Endothelial cell of umbilical vein (primary cell): ENCODE measurements around the gene TRAK1. TPM values are rescaled to one million over a fixed set of nuclear protein-coding genes. Genes with fewer than 3 reads are reported as not detected.

Experiments used
- BruUV-seq: library from RNA; stranded (reverse); fragments of 400-500 nt; replicated peaks from 2 replicates; lab custom pipeline; 2021; lab: Mats Ljungman, UMichigan
- CTCF ChIA-PET: fragments of 300-600, 350-600 bp; sonication (Branson Sonifier 250); formaldehyde crosslinking; loops from one replicate; lab custom pipeline; 2021; ENCODE audit warnings: antibody characterized with exemption, inconsistent platforms; lab: Charles Lee
- POLR2A ChIA-PET: fragments of 300-600, 350-600 bp; sonication (Branson Sonifier 250); formaldehyde crosslinking; loops from one replicate; lab custom pipeline; 2021; ENCODE audit warnings: antibody characterized with exemption, inconsistent platforms; lab: Charles Lee
- DNase-seq: peaks from one replicate; pipeline ENCODE4 v3.0.0-alpha.2; 2011; ENCODE audit warnings: low read depth, low spot score
- FAIRE-seq: peaks from 2 replicates; lab custom pipeline; 2011; peaks lifted over from hg19 to GRCh38; lab: Jason Lieb, UNC
- H2AFZ ChIP-seq: 2 replicates; pipeline ENCODE4 v1.6.0; 2012; ENCODE audit warnings: low read depth, low read length, control low read depth, inconsistent platforms
- H3K27ac ChIP-seq: 2 replicates; pipeline ENCODE4 v1.5.1; 2011; ENCODE audit warnings: low read depth, mild to moderate bottlenecking, control low read depth, low read length, moderate library complexity; ENCODE audit not compliant: insufficient read depth
- H3K27me3 ChIP-seq, 2 experiments: 2 replicates each; pipeline versions ENCODE4 v1.6.0 to v1.6.1; 2011; ENCODE audit warnings: low read length in 2 of 2, mixed read lengths in 1 of 2; ENCODE audit not compliant: control insufficient read depth in 2 of 2, insufficient read depth in 2 of 2
- H3K36me3 ChIP-seq, 2 experiments: 2 replicates in 1 of 2; 3 replicates in 1 of 2; pipeline ENCODE4 v1.5.1; 2011; ENCODE audit warnings: low read length in 2 of 2, mild to moderate bottlenecking in 1 of 2, moderate library complexity in 1 of 2; ENCODE audit not compliant: control insufficient read depth in 2 of 2, insufficient read depth in 2 of 2; ENCODE audit errors: extremely low read depth in 1 of 2
- H3K4me1 ChIP-seq: 3 replicates; pipeline ENCODE4 v1.5.1; 2011; ENCODE audit warnings: mild to moderate bottlenecking, low read length; ENCODE audit not compliant: control insufficient read depth, insufficient read depth; ENCODE audit errors: extremely low read depth
- H3K4me2 ChIP-seq: 2 replicates; pipeline ENCODE4 v1.6.1; 2011; ENCODE audit warnings: low read length, control low read depth, mixed read lengths; ENCODE audit not compliant: insufficient read depth
- H3K4me3 ChIP-seq, 3 experiments: fragments of 200-600 bp in 1 of 3; sonication (generic), shearing (Covaris generic) in 1 of 3; replicated peaks in 1 of 3; 2 replicates each; pipeline ENCODE4 v1.5.1; 2011 to 2016; ENCODE audit warnings: control low read depth in 3 of 3, low read length in 3 of 3, mild to moderate bottlenecking in 2 of 3, inconsistent platforms in 1 of 3, low read depth in 1 of 3, moderate library complexity in 1 of 3; ENCODE audit not compliant: insufficient read depth in 1 of 3
- H3K79me2 ChIP-seq: 2 replicates; pipeline ENCODE4 v1.6.0; 2012; ENCODE audit warnings: low read length, inconsistent platforms; ENCODE audit not compliant: control insufficient read depth, insufficient read depth
- H3K9ac ChIP-seq: replicated peaks from 2 replicates; pipeline ENCODE3; 2011; ENCODE audit warnings: low read length, control low read depth; ENCODE audit not compliant: insufficient read depth; ENCODE audit errors: extremely low read depth
- H3K9me1 ChIP-seq: replicated peaks from 3 replicates; pipeline ENCODE4 v1.6.0; 2011; ENCODE audit warnings: mild to moderate bottlenecking, low read length; ENCODE audit not compliant: control insufficient read depth, insufficient read depth; ENCODE audit errors: extremely low read depth
- H3K9me3 ChIP-seq: replicated peaks from 2 replicates; pipeline ENCODE4 v1.5.1; 2012; ENCODE audit warnings: low read length, inconsistent platforms; ENCODE audit not compliant: control insufficient read depth, insufficient read depth
- H4K20me1 ChIP-seq: replicated peaks from 2 replicates; pipeline ENCODE3; 2011; ENCODE audit warnings: mild to moderate bottlenecking, low read length; ENCODE audit not compliant: control insufficient read depth, insufficient read depth; ENCODE audit errors: extremely low read depth
- EZH2 ChIP-seq: IDR thresholded peaks from 2 replicates; pipeline ENCODE4 v1.6.1; 2012; ENCODE audit warnings: borderline replicate concordance, low read depth, mild to moderate bottlenecking, moderate library complexity, low read length, inconsistent platforms; ENCODE audit not compliant: severe bottlenecking
- FOS ChIP-seq: IDR thresholded peaks from 2 replicates; pipeline ENCODE4 v1.6.1; 2011; ENCODE audit warnings: mild to moderate bottlenecking, low read length, moderate library complexity, borderline replicate concordance; ENCODE audit not compliant: insufficient read depth
- GATA2 ChIP-seq: IDR thresholded peaks from 2 replicates; pipeline ENCODE4 v1.7.0; 2011; ENCODE audit warnings: low read depth, mild to moderate bottlenecking, moderate library complexity, mixed read lengths, low read length; ENCODE audit not compliant: insufficient read length, insufficient read depth
- JUN ChIP-seq: IDR thresholded peaks from 2 replicates; pipeline ENCODE4 v1.6.1; 2011; ENCODE audit warnings: borderline replicate concordance, low read depth; ENCODE audit not compliant: insufficient read length, insufficient read depth
- MYC ChIP-seq: IDR thresholded peaks from one replicate; pipeline ENCODE4 v1.6.1; 2011; ENCODE audit warnings: mild to moderate bottlenecking, low read depth, low read length
- POLR2A ChIP-seq: IDR thresholded peaks from 2 replicates; pipeline ENCODE4 v1.6.1; 2012; ENCODE audit warnings: low read depth, mild to moderate bottlenecking, control low read depth, low read length
- POLR2AphosphoS5 ChIP-seq: IDR thresholded peaks from 2 replicates; pipeline ENCODE4 v1.6.1; 2012; ENCODE audit warnings: low read depth, mild to moderate bottlenecking, control low read depth, low read length, moderate library complexity; ENCODE audit not compliant: insufficient read depth
- dilution Hi-C: fragments of 300-500 bp; cut with MboI; formaldehyde crosslinking; loops from one replicate; pipeline ENCODE4 v1.15.0; 2019; ENCODE audit warnings: low sequenced_read_pairs; ENCODE audit not compliant: extremely low pct_ligation_motif_present
- intact Hi-C: fragments of 100-400 bp; cut with micrococcal nuclease; formaldehyde crosslinking; loops from one replicate; pipeline ENCODE4 v1.10.0; 2022
- polyA plus RNA-seq, 4 experiments: library from polyadenylated mRNA; depleted of rRNA in 3 of 4; stranded (reverse) in 3 of 4; unstranded in 1 of 4; fragments of >200 nt; gene quantifications; 2 replicates each; pipeline versions ENCODE4 v1.2.1 to v1.2.3, GENCODE V29; 2011 to 2012; ENCODE audit warnings: missing spikeins in 1 of 4
- total RNA-seq: library from RNA; stranded (reverse); gene quantifications from 2 replicates; pipeline ENCODE4 v1.2.3, GENCODE V29; 2021
- TF ChIP-seq, protein P1 (sequence below), 2 donors: IDR thresholded peaks; 1 replicate in 1 of 2; 2 replicates in 1 of 2; pipeline ENCODE4 v1.5.1; 2011; ENCODE audit warnings: low read length in 2 of 2, mild to moderate bottlenecking in 2 of 2, moderate library complexity in 2 of 2, control low read depth in 1 of 2, inconsistent platforms in 1 of 2, low read depth in 1 of 2; ENCODE audit not compliant: insufficient read depth in 1 of 2; ENCODE audit errors: extremely low read depth in 1 of 2
- TF ChIP-seq, protein P2 (sequence below): IDR thresholded peaks from 2 replicates; pipeline ENCODE4 v1.6.1; 2011; ENCODE audit not compliant: insufficient read depth, insufficient read length

TRAK1 gene
- total and polyA plus RNA-seq, 2 donors (not counting 3 experiments of a cell fraction or from before 2014, with no cell fraction given): 38.5 to 59.6 TPM

DNA sequence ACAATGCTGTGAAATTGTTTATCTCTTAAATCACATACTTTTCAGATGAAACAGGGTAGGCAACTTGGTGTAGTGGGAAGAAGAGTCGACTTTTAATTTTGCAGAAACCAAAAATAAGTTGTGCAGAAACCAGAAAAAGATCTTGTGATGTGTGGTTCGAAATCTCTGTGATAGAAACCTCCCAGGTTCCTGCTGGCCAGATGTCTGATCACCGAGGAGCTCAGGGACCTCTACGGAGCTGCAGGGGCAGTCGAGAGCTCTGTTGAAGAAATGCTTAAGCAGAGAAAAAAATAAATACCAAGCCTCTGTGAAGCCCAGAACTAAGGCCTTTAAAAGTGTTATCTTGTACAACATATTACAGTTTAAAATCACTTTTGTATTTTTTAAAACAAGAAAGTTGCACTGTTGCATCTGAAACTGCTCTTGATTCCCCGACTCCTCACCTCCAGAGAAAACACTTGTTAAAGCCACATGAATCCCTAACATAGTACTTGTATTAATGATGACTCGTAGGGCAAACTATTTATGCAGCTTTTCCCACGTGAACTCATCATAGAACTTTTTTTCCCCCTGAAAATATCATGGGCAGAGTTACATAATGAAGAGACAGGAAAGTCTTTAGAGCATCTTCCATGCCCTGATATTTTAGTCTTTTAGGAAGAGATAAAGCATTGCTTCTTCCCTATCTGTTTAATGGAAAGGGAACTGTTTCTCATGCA is 123.6 kb downstream of the TRAK1 start:
- H4K20me1 ChIP-seq: no peaks in the 10 kb centered on the region
- no peak for TF ChIP-seq POLR2AphosphoS5
- no peak for TF ChIP-seq EZH2
- TF ChIP-seq, protein P1, sequence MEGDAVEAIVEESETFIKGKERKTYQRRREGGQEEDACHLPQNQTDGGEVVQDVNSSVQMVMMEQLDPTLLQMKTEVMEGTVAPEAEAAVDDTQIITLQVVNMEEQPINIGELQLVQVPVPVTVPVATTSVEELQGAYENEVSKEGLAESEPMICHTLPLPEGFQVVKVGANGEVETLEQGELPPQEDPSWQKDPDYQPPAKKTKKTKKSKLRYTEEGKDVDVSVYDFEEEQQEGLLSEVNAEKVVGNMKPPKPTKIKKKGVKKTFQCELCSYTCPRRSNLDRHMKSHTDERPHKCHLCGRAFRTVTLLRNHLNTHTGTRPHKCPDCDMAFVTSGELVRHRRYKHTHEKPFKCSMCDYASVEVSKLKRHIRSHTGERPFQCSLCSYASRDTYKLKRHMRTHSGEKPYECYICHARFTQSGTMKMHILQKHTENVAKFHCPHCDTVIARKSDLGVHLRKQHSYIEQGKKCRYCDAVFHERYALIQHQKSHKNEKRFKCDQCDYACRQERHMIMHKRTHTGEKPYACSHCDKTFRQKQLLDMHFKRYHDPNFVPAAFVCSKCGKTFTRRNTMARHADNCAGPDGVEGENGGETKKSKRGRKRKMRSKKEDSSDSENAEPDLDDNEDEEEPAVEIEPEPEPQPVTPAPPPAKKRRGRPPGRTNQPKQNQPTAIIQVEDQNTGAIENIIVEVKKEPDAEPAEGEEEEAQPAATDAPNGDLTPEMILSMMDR (IDR thresholded peaks at IDR 0.05; ENCODE audit: extremely low read depth in 1 of 2, insufficient read depth in 1 of 2, low read depth in 1 of 2, low read length in 2 of 2): no peak
- no peak for TF ChIP-seq JUN
- TF ChIP-seq MYC: no peak
- TF ChIP-seq FOS: no peak
- TF ChIP-seq GATA2: no peak
- TF ChIP-seq, protein P2, sequence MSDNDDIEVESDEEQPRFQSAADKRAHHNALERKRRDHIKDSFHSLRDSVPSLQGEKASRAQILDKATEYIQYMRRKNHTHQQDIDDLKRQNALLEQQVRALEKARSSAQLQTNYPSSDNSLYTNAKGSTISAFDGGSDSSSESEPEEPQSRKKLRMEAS: no peak
- TF ChIP-seq POLR2A: no peak
- FAIRE-seq: no peak
- H3K9me1 ChIP-seq: no peaks in the 10 kb centered on the region
- H2AFZ ChIP-seq: no peak overlapping the region
- intact Hi-C loops (no loop called here), dilution Hi-C loops (no loop called here)
- H3K4me2 ChIP-seq: no peak overlapping the region
- H3K79me2 ChIP-seq: no peaks in the 10 kb centered on the region
- H3K4me3 ChIP-seq: no peak overlapping the region
- H3K36me3 ChIP-seq: peaks cover 0 to 25% of the 10 kb centered on the region in 2 experiments
- no TSS peak for BruUV-seq
- no peaks in the 10 kb centered on the region for H3K9me3 ChIP-seq
- CTCF ChIA-PET: interaction anchor here (1.2 to 1.9 kb wide), 2 partner anchors 15 to 24 kb away, joined by 4 to 5 read pairs; no protein-coding TSS in a partner anchor
- no peaks in the 10 kb centered on the region for H3K4me1 ChIP-seq
- no peaks in the 10 kb centered on the region for H3K27me3 ChIP-seq
- POLR2A ChIA-PET: no interaction called here
- no peak overlapping the region for H3K9ac ChIP-seq
- DNase-seq: no peak
- no peak overlapping the region for H3K27ac ChIP-seq
